Measurements from ENCODE around the gene MMAB.

DNA sequence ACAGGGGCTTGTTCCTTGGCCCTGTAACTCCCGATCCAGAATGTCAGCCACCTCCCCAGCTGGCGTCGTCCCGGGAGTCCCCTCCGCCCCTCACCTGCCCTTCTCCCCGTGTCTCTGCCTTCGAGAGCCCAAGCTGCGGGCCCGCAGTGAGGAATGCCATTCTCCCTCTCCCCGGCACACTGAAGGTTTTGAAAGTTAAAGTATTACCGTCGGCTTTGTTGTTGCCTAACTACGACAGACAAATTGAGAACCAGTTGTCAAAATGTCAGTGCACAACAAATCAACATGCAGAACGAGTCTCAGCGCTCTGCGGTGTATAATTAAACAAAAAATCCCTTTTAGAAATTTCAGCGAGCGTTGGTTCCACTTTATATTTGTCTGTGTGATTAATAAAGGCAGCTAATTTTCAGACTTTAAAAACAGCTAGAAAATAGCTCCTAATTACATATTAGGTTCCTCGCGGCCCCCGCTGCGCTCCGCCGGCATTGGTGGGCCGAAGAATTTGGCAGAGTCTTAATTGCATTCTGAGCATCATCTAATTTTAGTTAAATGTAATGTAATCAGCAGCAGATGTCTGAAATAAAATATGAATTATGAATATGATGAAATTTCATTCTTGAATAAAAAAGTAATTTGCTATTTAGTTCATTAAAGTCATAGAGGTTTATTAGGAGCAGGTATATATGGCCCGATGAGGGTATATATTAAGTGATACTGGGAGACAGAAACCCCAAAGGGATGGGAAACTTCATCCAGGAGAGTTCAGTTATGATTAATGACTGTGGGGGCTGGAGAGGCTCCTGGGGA is 40.5 kb upstream of the MMAB start:
- TF ChIP-seq, protein P1, sequence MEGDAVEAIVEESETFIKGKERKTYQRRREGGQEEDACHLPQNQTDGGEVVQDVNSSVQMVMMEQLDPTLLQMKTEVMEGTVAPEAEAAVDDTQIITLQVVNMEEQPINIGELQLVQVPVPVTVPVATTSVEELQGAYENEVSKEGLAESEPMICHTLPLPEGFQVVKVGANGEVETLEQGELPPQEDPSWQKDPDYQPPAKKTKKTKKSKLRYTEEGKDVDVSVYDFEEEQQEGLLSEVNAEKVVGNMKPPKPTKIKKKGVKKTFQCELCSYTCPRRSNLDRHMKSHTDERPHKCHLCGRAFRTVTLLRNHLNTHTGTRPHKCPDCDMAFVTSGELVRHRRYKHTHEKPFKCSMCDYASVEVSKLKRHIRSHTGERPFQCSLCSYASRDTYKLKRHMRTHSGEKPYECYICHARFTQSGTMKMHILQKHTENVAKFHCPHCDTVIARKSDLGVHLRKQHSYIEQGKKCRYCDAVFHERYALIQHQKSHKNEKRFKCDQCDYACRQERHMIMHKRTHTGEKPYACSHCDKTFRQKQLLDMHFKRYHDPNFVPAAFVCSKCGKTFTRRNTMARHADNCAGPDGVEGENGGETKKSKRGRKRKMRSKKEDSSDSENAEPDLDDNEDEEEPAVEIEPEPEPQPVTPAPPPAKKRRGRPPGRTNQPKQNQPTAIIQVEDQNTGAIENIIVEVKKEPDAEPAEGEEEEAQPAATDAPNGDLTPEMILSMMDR (IDR thresholded peaks at IDR 0.05): no peak
- TF ChIP-seq POLR2A (IDR thresholded peaks at IDR 0.05): no peak
